GM23338 (cell line): Measurements from ENCODE around the gene EXOC6B.

Experiments
- CREB1 ChIP-seq: fragments of 250-450 bp; sonication (Bioruptor Pico); IDR thresholded peaks from 2 replicates; pipeline ENCODE4 v1.5.0; 2020; ENCODE audit warnings: low read depth, mild to moderate bottlenecking, moderate library complexity
- EZH2 ChIP-seq: fragments of 200-600 bp; sonication (generic); IDR thresholded peaks from one replicate; pipeline ENCODE4 v1.8.0; 2017; ENCODE audit warnings: antibody characterized with exemption, mild to moderate bottlenecking, low read depth; ENCODE audit not compliant: unreplicated experiment
- EZH2phosphoT487 ChIP-seq: fragments of 200-600 bp; sonication (generic); IDR thresholded peaks from one replicate; pipeline ENCODE4 v1.8.1; 2018; ENCODE audit warnings: antibody characterized with exemption; ENCODE audit not compliant: unreplicated experiment
- JUNB ChIP-seq: IDR thresholded peaks from one replicate; pipeline ENCODE4 v1.6.1; 2016; ENCODE audit warnings: antibody characterized with exemption; ENCODE audit not compliant: unreplicated experiment
- NANOG ChIP-seq: IDR thresholded peaks from 2 replicates; pipeline ENCODE4 v1.6.1; 2016; ENCODE audit warnings: antibody characterized with exemption, borderline replicate concordance
- POLR2AphosphoS5 ChIP-seq: IDR thresholded peaks from 2 replicates; pipeline ENCODE4 v1.6.1; 2016; ENCODE audit warnings: antibody characterized with exemption, low read depth
- STAT1 ChIP-seq: IDR thresholded peaks from one replicate; pipeline ENCODE4 v1.6.1; 2016; ENCODE audit warnings: antibody characterized with exemption; ENCODE audit not compliant: unreplicated experiment
- ZNF114 ChIP-seq: fragments of 250-450 bp; sonication (Bioruptor Pico); IDR thresholded peaks from 2 replicates; pipeline ENCODE4 v1.5.0; 2020; ENCODE audit warnings: mild to moderate bottlenecking, moderate library complexity
- TF ChIP-seq, protein P1 (sequence below), 2 experiments: fragments of 200-600 bp in 1 of 2; sonication (generic) in 1 of 2; conservative IDR thresholded peaks; 2 replicates each; pipeline versions ENCODE4 v1.5.1 to v1.6.1; 2016 to 2017; ENCODE audit warnings: antibody characterized with exemption in 2 of 2, low read depth in 2 of 2, mild to moderate bottlenecking in 2 of 2, moderate library complexity in 1 of 2
- TF ChIP-seq, protein P2 (sequence below): IDR thresholded peaks from one replicate; pipeline ENCODE4 v1.6.1; 2018; ENCODE audit warnings: antibody characterized with exemption; ENCODE audit not compliant: unreplicated experiment
- TF ChIP-seq, protein P3 (sequence below): IDR thresholded peaks from 2 replicates; pipeline ENCODE4 v1.6.1; 2016; ENCODE audit warnings: antibody characterized with exemption

DNA sequence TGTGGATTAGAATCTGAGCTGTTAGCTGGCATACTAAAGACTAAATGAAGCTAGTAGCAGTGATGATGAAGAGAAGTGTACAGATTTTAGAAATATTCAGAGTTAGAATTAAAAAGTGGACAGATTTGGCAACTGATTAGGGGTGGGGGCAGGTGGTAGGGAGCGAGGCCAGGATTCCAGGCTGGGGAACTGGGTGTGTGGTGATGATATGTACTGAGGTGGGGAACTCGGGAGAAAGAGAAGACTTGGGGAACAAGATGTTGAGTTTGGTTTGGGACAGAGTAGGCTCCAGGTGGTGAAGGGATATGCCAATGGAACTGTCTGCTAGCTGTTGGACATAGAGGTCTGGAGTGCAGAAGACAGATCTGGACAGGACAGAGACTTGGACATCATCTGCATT is 669.0 kb downstream of the EXOC6B start:
- TF ChIP-seq EZH2phosphoT487 (no peak), POLR2AphosphoS5 (no peak), ZNF114 (CRISPR knock-in tag) (no peak), EZH2 (no peak), CREB1 (CRISPR knock-in tag) (no peak), NANOG (no peak), JUNB (no peak), STAT1 (no peak)
- TF ChIP-seq, protein P1, sequence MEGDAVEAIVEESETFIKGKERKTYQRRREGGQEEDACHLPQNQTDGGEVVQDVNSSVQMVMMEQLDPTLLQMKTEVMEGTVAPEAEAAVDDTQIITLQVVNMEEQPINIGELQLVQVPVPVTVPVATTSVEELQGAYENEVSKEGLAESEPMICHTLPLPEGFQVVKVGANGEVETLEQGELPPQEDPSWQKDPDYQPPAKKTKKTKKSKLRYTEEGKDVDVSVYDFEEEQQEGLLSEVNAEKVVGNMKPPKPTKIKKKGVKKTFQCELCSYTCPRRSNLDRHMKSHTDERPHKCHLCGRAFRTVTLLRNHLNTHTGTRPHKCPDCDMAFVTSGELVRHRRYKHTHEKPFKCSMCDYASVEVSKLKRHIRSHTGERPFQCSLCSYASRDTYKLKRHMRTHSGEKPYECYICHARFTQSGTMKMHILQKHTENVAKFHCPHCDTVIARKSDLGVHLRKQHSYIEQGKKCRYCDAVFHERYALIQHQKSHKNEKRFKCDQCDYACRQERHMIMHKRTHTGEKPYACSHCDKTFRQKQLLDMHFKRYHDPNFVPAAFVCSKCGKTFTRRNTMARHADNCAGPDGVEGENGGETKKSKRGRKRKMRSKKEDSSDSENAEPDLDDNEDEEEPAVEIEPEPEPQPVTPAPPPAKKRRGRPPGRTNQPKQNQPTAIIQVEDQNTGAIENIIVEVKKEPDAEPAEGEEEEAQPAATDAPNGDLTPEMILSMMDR (conservative IDR thresholded peaks at IDR 0.05; ENCODE audit: low read depth in 2 of 2), result no peak
- TF ChIP-seq, protein P2, sequence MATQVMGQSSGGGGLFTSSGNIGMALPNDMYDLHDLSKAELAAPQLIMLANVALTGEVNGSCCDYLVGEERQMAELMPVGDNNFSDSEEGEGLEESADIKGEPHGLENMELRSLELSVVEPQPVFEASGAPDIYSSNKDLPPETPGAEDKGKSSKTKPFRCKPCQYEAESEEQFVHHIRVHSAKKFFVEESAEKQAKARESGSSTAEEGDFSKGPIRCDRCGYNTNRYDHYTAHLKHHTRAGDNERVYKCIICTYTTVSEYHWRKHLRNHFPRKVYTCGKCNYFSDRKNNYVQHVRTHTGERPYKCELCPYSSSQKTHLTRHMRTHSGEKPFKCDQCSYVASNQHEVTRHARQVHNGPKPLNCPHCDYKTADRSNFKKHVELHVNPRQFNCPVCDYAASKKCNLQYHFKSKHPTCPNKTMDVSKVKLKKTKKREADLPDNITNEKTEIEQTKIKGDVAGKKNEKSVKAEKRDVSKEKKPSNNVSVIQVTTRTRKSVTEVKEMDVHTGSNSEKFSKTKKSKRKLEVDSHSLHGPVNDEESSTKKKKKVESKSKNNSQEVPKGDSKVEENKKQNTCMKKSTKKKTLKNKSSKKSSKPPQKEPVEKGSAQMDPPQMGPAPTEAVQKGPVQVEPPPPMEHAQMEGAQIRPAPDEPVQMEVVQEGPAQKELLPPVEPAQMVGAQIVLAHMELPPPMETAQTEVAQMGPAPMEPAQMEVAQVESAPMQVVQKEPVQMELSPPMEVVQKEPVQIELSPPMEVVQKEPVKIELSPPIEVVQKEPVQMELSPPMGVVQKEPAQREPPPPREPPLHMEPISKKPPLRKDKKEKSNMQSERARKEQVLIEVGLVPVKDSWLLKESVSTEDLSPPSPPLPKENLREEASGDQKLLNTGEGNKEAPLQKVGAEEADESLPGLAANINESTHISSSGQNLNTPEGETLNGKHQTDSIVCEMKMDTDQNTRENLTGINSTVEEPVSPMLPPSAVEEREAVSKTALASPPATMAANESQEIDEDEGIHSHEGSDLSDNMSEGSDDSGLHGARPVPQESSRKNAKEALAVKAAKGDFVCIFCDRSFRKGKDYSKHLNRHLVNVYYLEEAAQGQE, result no peak
- TF ChIP-seq, protein P3, sequence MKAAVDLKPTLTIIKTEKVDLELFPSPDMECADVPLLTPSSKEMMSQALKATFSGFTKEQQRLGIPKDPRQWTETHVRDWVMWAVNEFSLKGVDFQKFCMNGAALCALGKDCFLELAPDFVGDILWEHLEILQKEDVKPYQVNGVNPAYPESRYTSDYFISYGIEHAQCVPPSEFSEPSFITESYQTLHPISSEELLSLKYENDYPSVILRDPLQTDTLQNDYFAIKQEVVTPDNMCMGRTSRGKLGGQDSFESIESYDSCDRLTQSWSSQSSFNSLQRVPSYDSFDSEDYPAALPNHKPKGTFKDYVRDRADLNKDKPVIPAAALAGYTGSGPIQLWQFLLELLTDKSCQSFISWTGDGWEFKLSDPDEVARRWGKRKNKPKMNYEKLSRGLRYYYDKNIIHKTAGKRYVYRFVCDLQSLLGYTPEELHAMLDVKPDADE, result no peak
